Tibial nerve (tissue), 4 donors: ENCODE results near the gene TMEM132C. TPM values are rescaled to one million over a fixed set of nuclear protein-coding genes. Genes with fewer than 3 reads are reported as not detected.

Experiments
- DNase-seq, 2 donors: peaks; one replicate each; pipeline ENCODE4 v3.0.0-alpha.2; 2019; ENCODE audit warnings: low spot score in 2 of 2
- H3K27ac ChIP-seq, 4 donors: fragments of 200-600 bp; sonication (generic) in 3 of 4; one replicate each; pipeline ENCODE4 v1.5.1; 2017 to 2019; ENCODE audit warnings: mild to moderate bottlenecking in 1 of 4
- H3K27me3 ChIP-seq, 2 donors: fragments of 200-600 bp; sonication (generic) in 1 of 2; one replicate each; pipeline versions ENCODE4 v1.5.1 to v1.6.0; 2017 to 2019
- H3K36me3 ChIP-seq, 3 donors: fragments of 200-600 bp; sonication (generic); one replicate each; pipeline ENCODE4 v1.5.1; 2018 to 2019
- H3K4me1 ChIP-seq, 4 donors: fragments of 200-600 bp; sonication (generic) in 3 of 4; one replicate each; pipeline ENCODE4 v1.5.1; 2017 to 2019
- H3K4me3 ChIP-seq, 4 donors: fragments of 200-600 bp; sonication (generic) in 3 of 4; one replicate each; pipeline ENCODE4 v1.5.1; 2017 to 2019; ENCODE audit warnings: mild to moderate bottlenecking in 1 of 4, moderate library complexity in 1 of 4
- H3K9me3 ChIP-seq, 4 donors: fragments of 200-600 bp; sonication (generic) in 3 of 4; one replicate each; pipeline ENCODE4 v1.5.1; 2017 to 2019
- EP300 ChIP-seq, 2 donors: sonication (generic); formaldehyde crosslinking; IDR thresholded peaks; one replicate each; pipeline ENCODE4 v1.6.1; 2017; ENCODE audit warnings: antibody characterized with exemption in 2 of 2, mild to moderate bottlenecking in 1 of 2
- POLR2A ChIP-seq, 2 donors: fragments of 450-650 bp; IDR thresholded peaks; one replicate each; pipeline ENCODE4 v1.6.1; 2017; ENCODE audit warnings: antibody characterized with exemption in 2 of 2, mild to moderate bottlenecking in 2 of 2, moderate library complexity in 2 of 2
- WGBS, 2 donors: methylation state at CpG; one replicate each; pipeline ENCODE4 v1.1.5; 2018; 5-methylcytosine and 5-hydroxymethylcytosine counted together
- total RNA-seq, 4 donors: library from RNA; depleted of rRNA; stranded (reverse); fragments of >200 nt; gene quantifications; one replicate each; pipeline ENCODE4 v1.1.0, GENCODE V29; 2016
- TF ChIP-seq, protein P1 (sequence below), 5 experiments: fragments of 200-600 bp in 3 of 5; fragments of 450-650 bp in 2 of 5; sonication (generic) in 3 of 5; IDR thresholded peaks; one replicate each; pipeline ENCODE4 v1.5.1; 2016 to 2019; ENCODE audit warnings: antibody characterized with exemption in 5 of 5, mild to moderate bottlenecking in 3 of 5, moderate library complexity in 2 of 5

The TMEM132C gene
- total RNA-seq, 4 donors from 2014 or later: 8.2 to 17.4 (median 12.4) TPM

DNA sequence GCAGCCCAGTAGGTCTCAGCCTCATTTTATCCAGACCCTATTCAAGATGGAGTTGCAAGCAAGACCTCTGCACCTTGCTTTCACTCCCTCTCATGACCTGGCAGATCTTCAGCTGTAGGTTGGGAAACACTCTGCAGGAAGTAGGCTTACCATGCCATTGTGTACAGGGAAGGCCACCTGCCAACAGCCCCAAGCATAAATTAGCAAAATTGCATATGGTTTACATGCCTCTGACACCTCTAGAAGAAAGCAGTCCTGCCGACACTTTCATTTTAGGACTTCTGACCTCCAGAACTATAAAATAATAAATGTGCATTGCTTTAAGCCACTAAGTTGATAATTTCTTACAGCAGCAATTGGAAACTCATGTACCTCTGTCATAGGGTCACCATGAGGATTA lies 459.9 kb downstream of the TMEM132C start:
- WGBS, 2 donors: 71 to 73% methylated on average over 1 of the region's 1 CpG
- no peaks in the 10 kb centered on the region for H3K36me3 ChIP-seq
- no peaks in the 10 kb centered on the region for H3K4me1 ChIP-seq
- TF ChIP-seq, protein P1, sequence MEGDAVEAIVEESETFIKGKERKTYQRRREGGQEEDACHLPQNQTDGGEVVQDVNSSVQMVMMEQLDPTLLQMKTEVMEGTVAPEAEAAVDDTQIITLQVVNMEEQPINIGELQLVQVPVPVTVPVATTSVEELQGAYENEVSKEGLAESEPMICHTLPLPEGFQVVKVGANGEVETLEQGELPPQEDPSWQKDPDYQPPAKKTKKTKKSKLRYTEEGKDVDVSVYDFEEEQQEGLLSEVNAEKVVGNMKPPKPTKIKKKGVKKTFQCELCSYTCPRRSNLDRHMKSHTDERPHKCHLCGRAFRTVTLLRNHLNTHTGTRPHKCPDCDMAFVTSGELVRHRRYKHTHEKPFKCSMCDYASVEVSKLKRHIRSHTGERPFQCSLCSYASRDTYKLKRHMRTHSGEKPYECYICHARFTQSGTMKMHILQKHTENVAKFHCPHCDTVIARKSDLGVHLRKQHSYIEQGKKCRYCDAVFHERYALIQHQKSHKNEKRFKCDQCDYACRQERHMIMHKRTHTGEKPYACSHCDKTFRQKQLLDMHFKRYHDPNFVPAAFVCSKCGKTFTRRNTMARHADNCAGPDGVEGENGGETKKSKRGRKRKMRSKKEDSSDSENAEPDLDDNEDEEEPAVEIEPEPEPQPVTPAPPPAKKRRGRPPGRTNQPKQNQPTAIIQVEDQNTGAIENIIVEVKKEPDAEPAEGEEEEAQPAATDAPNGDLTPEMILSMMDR (IDR thresholded peaks at IDR 0.05): no peak
- TF ChIP-seq EP300 (IDR thresholded peaks at IDR 0.05): no peak
- TF ChIP-seq POLR2A (IDR thresholded peaks at IDR 0.05): no peak
- no peaks in the 10 kb centered on the region for H3K9me3 ChIP-seq
- H3K27ac ChIP-seq: no peak overlapping the region
- no peaks in the 10 kb centered on the region for H3K27me3 ChIP-seq
- no peak for DNase-seq
- H3K4me3 ChIP-seq: no peak overlapping the region

DNA sequence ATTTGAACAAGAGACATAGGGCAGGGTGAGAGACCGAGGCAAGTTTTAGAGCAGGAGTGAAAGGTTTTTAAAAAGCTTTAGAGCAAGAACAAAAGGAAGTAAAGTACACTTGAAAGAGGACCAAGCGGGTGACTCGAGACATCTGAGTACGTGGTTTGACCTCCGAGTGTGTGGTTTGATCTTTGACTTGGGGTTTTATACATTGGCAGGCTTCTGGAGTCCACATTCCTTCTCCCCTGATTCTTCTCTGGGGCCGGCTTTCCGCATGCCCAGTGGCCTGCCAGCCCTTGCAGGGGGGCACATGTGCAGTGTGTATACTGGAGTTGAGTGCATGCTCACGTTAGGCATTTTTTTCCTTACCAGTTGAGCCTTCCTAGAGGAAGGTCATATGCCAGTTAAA lies 460.5 kb downstream of the TMEM132C start:
- WGBS, 2 donors: 65 to 67% methylated on average over 8 of the region's 8 CpGs
- Histone ChIP-seq H3K27ac (no peak overlapping the region), H3K4me3 (no peak overlapping the region), H3K27me3 (no peaks in the 10 kb centered on the region), H3K4me1 (no peaks in the 10 kb centered on the region), H3K36me3 (no peaks in the 10 kb centered on the region), H3K9me3 (no peaks in the 10 kb centered on the region)
- TF ChIP-seq POLR2A (IDR thresholded peaks at IDR 0.05): no peak
- no peak for TF ChIP-seq EP300 (IDR thresholded peaks at IDR 0.05)
- TF ChIP-seq, protein P1 (IDR thresholded peaks at IDR 0.05): no peak
- DNase-seq: no peak

DNA sequence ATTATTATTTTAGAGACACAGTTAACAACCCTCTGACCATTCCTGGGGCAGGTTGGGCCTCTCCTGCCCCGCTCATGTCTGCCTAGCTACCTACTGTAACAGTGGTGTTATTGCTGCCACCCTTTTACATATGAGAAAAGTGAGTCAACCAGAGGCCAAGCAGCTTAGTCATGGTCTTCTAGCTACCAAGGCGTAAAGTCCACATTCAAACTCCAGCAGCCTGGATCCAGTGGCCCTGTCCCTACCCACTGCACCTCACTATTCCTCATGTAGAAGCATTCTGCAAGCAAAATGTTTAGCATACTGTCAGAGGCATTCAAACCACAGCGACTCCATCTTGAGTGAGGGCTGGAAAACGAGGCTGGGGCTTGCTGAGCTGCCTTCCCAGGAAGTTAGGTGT lies 461.0 kb downstream of the TMEM132C start:
- H3K4me3 ChIP-seq: no peak overlapping the region
- no peaks in the 10 kb centered on the region for H3K4me1 ChIP-seq
- H3K27me3 ChIP-seq: no peaks in the 10 kb centered on the region
- no peaks in the 10 kb centered on the region for H3K9me3 ChIP-seq
- no peaks in the 10 kb centered on the region for H3K36me3 ChIP-seq
- no peak overlapping the region for H3K27ac ChIP-seq
- no peak for DNase-seq
- TF ChIP-seq EP300 (IDR thresholded peaks at IDR 0.05): no peak
- TF ChIP-seq POLR2A (IDR thresholded peaks at IDR 0.05): no peak
- TF ChIP-seq, protein P1 (IDR thresholded peaks at IDR 0.05): no peak
- 68 to 81% methylated on average over 4 of the region's 4 CpGs for WGBS, 2 donors

DNA sequence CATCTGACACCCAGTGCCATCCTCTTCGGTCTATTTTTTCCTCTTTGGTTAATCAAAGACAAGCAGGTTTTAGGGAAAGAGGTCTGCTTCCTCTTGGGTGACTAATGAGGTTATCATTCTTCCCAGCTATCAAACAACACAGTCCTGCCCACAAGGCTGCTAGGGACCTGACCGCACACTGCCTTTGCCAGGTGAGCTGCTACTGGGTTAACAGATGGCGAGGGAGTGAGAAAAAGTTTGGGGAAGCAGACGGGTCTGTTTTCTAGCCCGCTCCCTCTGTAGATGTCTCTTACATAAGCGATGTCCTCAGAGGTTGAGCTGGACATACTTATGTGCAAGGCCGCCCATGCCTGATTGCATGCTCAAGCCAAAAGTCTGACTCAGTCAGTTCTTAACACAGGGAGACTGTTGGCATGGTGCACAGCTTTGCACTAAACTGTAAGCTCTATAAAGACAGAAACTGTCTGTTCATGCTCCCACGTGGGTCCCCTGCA lies 462.7 kb downstream of the TMEM132C start:
- Histone ChIP-seq H3K36me3 (no peaks in the 10 kb centered on the region), H3K4me3 (no peak overlapping the region), H3K4me1 (no peaks in the 10 kb centered on the region), H3K27ac (no peak overlapping the region), H3K9me3 (no peaks in the 10 kb centered on the region), H3K27me3 (no peaks in the 10 kb centered on the region)
- WGBS, 2 donors: 59% methylated on average over 8 of the region's 8 CpGs
- TF ChIP-seq EP300 (IDR thresholded peaks at IDR 0.05): no peak
- TF ChIP-seq POLR2A (IDR thresholded peaks at IDR 0.05): no peak
- TF ChIP-seq, protein P1 (IDR thresholded peaks at IDR 0.05): no peak
- no peak for DNase-seq

DNA sequence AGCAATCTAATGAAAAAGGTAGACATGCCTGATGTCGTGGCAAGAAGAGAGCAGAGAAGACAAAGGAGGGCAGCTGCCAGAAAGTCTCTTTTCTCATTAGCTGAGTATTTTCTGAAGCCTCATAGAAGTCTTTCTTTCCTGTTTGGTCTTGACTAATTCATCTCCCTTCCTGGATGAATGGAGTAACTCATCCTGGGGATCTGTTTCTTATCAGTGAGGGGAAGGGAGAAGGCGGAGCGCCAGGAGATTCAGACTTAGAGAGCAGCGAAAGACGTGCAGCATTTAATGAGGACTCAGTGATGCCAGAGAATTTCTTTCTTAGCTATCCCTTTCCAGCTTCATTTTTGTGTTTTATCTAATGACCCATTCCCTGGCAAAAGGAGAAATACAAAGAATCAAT lies 467.4 kb downstream of the TMEM132C start:
- Histone ChIP-seq H3K4me1 (no peaks in the 10 kb centered on the region), H3K27me3 (no peaks in the 10 kb centered on the region), H3K4me3 (no peak overlapping the region), H3K36me3 (no peaks in the 10 kb centered on the region), H3K9me3 (peaks cover 0 to 6% (median 0%) of the 10 kb centered on the region in 4 donors), H3K27ac (no peak overlapping the region)
- TF ChIP-seq POLR2A (IDR thresholded peaks at IDR 0.05) (no peak), EP300 (IDR thresholded peaks at IDR 0.05) (no peak)
- TF ChIP-seq, protein P1 (IDR thresholded peaks at IDR 0.05): no peak
- no peak for DNase-seq
- 23 to 27% methylated on average over 5 of the region's 5 CpGs for WGBS, 2 donors
